DMS79 treated with DMSO at 0.1 percent for 48 hours (cell line): ENCODE data around the gene GNG10.
A peak's percentile ranks its signal among the peaks of the same experiment; 100 is the strongest.
"Not testable (repeated sequence)": the region's sequence is repeated elsewhere in the genome, so short reads cannot be mapped to it uniquely, and the experiment has no call there.

Experiments
- DNase-seq: peaks from one replicate; lab custom pipeline; 2025; lab: John Stamatoyannopoulos, UW

Gene GNG10

DNA sequence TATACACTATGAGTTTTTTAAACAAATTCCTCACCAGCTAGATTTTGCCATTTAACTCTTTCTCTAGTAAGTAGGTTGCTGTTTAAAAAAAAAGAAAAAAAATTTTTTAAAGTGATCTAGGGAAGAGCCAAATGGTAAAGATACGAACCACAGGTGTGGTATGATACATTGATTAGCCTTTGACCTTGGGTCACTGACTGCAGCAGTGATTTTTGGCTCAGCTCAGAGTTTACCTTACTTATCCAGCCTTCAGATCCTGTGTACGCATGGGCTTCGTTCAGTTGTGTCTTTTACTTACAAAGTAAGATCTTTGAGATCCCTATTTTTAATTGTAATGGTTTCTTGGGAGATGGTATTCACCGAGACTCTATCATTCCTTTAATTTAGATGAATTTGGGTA, 12.4 kb upstream of the GNG10 start:
- DNase-seq, result no peak

DNA sequence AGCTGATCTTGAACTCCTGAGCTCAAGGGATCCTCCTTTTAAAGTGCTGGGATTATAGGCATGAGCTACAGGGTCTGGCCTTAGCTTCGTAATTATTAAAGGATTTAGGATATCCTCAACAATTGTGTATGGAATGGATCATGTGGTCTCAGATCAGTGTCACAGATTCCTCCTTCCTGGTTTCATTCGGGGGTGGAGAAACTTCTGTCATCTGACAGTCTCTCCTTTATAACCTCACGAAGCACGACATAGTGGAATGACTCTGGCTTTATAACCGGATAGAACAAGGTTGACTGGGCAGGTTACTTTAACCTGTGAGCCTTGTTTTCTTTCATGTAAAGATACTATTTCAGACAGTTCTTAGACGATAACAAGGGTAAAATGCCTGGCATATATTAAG, 4.4 kb upstream of the GNG10 start:
- DNase-seq, result no peak

DNA sequence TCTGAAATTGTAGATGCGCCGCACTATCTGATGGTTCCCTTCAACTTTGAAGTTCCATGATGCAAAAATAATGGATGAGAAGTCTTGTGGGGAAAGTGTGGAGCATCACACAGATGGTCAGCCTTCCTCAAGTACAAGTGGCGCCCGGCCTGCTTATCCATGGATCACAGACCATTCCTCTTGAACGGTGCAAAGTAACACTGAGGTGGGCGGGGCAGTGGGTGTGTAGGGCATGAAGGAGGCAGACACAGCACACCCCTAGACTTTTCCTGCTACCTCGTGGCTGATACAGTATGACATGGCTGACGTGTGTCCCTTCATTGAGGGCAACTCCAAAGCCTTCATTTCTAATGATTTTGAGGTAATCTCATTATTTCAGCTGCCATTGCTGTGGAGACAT, 2.5 kb upstream of the GNG10 start:
- DNase-seq, result no peak

DNA sequence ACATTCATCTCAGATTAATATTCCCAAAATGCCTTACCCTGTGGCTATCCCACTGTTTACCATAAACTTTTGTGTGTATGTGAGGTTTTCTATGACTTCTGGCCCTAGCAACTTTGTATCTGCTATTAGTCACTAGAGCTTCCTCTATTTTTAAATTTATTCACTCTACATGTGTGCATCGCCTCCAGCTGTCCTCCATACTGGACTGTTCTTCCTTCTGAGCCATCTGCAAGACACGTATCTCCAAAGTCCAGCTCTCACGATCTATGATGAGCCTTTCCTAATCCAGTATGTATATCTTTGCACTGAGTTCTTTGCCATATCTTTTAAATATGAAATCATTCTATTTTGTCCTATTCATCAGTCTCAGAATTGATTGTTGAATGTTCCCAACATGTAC, 1.7 kb upstream of the GNG10 start:
- DNase-seq, result no peak

DNA sequence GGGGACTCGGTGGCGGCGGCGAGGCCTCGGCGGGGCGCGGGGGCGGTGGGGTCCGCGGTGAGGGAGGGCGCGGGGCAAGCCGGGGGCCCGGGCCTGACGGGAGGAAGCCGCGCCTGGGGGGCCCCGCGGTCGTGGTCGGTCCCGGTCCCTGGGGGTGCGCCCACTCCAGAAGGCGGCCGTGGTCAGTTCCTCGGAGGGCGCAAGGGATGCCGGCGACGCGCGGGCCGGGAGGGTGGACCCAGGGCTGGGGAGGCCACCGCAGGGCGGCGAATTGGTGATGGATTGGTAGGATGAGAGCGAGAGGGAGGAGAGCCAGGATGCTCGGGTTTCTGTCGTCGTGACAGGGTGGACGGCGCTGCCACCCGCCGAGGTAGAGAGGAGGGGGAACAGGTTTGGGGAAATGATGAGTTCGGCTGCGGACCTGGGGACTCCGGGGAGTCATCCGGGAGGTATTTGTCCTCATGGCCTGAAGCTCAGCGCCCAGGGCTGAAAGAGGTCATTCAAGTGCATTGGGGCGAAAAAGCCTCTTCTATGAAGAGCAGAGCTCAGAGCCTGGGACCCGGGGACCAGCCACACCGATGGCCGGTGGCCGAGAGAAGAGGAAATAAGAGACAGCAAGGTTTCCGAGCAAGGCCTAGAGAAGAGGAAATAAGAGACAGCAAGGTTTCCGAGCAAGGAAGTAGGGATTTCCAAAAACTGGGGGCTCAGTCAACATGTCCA, 557 bp downstream of the GNG10 start:
- DNase-seq, result peak; percentile 34

DNA sequence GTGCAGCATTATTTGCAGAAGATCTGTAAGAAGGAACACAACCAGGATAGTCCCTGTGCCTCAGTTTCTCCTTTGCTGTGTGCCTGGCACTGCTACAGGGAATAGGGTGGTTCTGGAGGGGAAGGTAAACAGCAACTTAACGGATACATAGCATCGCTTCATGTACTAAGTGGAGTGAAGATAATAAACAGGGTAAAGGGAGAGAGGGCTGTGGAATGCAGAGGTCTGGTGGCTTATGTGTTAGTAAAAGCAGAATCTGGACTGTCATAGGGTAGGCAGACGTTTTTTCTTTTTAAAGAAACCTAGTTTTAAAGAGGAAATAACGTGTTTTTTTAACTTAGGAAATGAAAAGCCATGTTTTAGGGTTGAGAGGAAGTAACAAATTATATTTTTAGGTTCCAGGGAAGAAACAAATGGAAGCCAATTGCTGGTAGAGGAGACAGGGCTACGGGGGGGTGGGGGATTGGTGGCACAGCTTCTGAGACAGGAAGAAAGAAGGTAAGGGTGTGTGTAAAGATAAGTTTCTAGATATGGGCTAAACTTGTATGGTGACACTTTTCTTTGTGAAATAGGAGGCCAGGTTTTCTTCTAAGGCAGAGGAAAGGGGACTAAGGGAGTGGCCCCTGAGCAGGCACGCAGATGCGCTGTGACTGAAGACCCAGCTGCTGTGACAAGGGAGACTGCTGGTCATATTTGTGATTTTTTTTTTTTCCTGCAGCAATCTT, 1.3 kb downstream of the GNG10 start:
- no peak for DNase-seq

DNA sequence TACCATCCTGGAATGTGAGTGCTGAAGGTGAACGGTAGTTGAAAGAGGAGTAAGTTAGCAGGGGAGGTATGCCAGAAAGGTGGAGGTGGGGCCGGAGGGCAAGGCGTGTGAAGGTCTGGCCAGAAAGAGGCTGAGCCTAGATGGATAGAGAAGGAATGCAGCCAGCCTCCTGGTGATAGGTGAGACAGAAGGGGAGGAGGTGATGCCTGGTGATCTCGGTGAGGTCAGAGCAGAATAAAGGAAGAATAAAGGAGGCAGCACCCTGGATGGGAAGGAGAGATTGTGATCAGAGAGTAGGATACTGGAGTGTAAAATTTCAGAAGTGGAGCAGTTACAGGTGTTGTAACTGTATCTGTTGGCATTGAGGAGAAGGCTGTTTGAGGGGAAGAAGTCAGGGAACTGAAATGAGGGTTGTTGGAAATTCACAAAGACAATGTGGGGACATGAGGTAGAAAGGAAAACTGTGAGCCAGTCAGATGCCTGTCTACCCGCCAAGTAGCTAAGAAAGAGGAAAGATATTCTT, 2.0 kb downstream of the GNG10 start:
- no peak for DNase-seq

DNA sequence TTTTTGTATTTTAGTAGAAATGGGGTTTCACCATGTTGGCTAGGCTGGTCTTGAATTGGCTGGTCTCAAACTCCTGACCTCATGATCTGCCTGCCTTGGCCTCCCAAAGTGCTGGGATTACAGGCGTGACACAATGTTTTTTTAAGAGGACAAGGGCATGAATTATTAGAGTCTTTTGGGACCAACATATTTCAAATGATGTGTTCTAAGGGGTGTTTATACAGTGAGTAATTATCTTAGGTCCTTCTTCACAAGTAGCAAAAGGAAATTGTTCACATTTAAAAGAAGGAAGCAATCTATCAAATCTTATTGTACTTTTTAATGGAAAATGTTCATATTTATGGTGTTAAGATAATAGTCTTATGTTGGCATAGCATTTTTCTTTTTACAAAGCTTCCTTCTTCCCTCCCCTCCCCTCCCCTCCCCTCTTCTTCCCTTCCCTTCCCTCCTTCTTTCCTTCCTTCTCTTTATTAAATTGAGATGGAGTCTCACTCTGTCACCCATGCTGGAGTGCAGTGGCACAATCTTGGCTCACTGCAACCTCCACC, 6.7 kb downstream of the GNG10 start:
- DNase-seq, result no peak

DNA sequence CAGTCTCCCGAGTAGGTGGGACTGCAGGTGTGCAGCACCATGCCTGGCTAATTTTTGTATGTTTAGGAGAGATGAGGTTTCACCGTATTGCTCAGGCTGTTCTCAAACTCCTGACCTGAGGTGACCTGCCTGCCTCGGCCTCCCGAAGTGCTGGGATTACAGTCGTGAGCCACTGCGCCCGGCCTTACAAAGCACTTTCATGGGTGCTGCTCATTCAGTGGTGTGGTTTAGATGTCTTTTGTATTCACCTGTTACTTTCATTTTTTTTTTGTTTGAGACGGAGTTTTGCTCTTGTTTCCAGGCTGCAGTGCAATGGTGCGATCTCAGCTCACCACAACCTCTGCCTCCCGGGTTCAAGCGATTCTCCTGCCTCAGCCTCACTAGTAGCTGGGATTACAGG, 7.2 kb downstream of the GNG10 start:
- not testable (repeated sequence) for DNase-seq

DNA sequence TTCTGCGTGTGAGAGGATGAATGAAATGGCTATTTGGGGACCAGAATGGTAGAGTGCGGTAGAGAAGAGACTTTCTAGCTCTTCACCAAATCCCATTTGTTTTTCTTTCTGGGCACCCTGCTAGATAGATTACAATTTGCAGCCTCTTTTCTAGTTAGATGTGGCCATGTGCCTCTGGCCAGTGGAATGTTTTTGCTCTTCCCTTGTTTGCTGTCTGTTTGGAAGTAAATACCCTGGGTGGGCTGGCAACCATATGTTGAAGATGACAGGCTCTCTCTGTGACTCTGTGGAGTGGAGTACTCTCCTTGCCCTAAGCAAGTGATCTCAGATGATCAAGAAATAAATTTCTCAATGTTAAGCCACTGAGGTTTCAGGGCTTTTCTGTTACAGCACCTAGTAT, 12.9 kb downstream of the GNG10 start:
- no peak for DNase-seq

DNA sequence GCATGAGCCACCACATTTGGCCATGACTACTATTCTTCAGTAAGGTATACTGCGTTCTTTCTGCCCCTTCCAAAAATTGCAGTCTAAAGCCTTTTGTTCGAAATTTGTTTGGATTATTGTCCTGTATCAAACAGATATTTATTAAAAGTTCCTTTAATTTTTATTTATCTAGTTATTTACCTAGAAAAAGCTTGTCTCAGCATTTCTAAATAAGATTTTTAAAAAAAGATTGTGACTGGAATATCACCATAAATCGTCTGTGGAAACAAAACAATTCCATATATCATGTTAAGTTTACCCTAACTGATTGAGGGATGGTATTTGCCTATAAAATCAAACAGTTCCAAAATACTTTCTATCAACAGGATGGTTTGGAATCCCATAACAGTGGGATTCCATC, 14.7 kb downstream of the GNG10 start:
- no peak for DNase-seq

DNA sequence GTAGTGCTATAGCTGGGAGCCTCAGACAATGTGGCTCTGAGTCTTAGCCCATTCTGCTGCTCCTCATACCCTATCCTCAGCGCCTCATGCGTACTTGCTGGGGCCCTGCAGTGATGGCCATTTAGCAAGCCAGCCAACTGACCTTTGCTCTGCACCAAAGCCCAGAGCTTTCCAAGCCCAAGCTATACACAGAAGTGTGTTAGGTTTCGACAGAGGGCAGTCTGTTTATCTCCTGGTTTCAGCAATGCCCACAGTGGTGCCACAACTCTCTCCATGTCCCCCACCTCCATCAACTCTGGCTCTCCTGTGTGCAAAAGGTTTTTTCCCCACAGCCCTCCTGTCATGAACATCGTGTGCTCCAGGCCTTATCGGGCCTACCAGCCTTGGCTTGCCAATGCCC, 16.9 kb downstream of the GNG10 start:
- no peak for DNase-seq

DNA sequence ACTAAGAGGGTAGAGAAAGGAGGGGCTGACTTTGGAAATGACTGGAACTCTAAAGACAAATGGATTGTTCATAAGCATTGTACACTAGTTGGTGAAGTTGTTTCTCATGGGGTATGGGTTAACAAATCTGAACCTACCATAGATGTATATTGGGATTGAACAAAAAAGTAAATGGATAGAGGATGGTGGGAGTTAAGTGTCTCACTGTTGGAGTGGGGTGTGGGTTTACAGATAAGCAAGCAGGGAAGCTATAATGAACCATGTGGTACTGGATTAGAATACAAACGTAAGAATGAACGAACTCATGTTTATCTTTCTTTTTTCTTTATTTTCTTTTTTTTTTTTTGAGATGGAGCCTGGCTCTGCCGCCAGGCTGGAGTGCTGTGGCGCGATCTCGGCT, 17.8 kb downstream of the GNG10 start:
- no peak for DNase-seq

DNA sequence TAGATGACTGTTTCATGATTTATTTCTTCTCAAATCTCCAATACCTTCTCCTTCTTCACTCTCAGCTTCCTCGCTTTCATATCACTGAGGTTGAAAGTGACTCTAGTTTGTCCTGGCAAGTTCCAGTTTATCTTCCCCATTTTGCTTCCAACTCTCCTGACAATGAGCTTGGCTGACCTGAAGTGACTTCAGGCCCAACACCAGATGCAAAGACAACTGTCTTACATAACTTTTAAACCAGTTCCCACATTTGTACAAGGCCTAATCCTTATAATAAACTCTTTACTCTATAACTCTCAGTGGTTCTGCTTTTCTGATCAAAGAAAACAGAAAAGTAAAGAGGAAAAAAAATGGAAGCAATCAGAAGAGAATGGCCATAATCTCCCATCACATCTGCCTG, 22.0 kb downstream of the GNG10 start:
- no peak for DNase-seq

DNA sequence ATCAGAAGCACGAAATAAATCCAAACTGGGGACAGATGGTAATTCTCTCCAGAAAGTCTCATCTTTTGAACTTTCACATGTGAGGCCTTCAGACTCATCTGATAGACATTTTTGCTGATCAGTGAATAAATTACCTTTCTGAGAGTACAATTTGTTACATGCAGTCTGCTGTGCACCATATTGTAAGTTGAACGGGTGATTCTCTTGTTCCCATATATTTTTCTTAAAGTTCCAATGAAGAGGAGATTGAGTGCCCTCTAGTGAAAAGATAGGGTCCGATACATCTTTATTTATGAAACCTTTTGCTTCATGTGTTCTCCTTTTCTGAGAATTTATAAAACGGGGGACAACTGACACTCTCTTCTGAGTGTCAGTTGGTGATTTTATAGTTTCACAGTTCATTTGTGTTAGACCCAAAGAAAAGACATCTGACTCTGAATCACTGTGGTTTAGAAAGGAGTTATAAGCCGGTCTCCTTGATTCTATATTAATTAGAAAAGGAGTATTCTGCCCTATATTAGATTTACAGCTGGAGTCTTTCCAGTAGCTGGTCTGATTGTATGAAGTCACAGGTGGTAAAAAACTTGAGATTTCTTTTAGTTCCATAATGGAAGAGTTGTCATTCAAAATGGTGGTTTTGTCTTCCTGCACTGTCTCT, 30.4 kb downstream of the GNG10 start:
- DNase-seq, result peak; percentile 16

DNA sequence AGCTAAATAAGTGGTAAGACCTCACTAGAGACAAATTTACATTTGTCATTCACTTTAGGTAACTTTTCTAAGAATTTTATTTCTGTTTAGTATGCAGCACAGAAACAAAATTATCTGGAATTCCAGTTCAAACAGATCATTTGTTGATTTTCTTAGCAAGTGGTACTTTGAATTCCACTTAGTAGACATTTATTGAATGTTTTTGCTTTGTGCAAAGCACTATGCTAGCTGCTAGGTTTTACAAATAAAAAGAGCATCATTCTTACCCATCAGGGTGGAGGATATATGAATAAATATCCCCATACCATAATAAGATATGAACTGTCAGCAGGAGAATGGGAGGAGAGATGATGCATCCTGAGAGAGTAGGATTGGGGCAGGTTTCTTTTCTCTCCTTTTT, 35.4 kb downstream of the GNG10 start:
- DNase-seq, result no peak

DNA sequence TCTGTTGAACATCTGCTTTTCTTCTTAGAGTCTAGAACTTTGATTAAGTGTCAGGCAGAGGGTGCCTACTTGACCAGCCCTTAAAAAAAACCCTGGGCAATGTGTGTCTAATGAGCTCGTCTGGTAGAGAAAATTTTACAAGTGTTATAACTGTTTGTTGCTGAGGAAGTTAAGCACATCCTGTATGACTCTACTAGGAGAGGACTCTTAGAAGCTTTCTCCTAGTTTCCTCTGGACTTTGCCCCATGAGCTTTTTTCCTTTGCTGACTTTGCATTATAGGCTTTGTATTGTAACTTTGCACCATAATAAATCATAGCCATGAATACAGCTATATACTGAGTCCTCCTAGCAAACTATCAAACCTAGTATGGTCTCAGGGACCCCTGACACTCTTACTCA, 39.4 kb downstream of the GNG10 start:
- DNase-seq, result no peak

DNA sequence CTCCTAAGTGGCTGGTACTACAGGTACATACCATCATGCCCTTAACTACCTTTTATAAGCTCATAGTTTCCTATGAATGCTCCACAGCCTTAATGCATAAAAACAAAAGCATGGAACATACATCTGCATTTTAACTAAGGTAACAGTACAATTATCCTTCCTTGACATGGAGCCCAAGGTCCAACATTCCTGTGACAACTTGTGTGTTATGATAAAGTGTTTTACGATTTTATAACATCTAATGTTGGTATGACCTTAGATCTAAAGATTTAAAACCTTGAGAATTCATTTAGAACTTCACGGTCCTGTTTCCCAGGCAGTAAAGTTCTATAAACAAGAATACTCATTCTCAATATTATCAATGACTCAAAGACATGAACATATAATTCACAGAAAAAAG, 43.1 kb downstream of the GNG10 start:
- DNase-seq, result no peak

DNA sequence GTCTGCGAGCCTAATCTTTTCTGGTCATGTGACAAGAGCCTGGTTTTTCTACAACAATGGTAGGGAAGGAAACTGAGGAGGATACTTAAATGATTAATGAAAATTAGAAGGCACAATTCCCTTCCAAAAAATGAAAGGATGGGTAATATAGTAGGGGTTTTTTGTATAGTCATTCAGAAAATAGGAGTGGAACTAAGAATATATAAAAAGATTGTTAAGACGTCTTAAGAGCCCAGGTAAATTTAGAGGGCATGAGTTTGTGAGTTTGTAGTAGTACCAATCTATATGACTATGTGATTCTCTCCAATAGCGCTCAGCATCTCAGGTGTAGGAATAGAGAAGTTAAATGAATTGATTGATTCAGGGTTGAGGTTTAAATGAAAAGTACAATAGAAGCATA, 50.1 kb downstream of the GNG10 start:
- no peak for DNase-seq

DNA sequence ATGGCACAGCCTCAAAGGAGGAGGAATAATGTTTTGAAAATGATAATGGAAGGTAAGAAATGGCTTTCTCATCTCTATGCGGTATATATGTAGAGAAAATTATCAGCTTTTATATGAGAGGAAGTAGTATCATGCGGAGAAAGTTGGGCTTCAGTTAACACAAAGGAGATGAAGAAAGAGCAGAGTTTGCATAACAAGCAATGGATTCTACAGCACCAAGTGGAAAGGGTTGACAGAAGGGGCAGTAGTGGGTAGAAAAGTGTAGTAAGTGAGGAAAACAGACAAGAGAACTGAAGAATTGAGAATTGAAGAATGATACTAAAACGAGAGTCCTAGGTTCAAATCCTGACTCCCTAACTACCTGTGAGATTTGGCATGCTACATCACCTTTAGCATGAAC, 51.0 kb downstream of the GNG10 start:
- DNase-seq, result no peak

DNA sequence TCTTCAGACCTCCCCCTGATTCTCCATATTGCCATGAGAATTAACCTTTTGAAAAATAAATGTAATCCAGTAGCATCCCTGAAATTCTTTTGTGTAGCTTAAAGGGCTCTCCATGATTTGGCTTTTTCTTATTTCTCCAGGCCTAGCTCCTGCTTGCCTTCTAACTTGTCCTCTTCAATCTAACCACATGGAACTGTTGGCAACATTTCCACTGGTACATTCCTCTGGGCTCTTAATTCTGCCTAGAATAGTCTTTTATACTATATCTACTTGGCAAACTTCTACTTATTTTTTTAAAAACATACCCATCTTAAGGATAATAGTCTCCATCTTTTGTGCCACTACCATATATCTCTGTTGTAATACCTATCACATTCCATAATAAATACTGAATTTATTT, 54.1 kb downstream of the GNG10 start:
- no peak for DNase-seq

DNA sequence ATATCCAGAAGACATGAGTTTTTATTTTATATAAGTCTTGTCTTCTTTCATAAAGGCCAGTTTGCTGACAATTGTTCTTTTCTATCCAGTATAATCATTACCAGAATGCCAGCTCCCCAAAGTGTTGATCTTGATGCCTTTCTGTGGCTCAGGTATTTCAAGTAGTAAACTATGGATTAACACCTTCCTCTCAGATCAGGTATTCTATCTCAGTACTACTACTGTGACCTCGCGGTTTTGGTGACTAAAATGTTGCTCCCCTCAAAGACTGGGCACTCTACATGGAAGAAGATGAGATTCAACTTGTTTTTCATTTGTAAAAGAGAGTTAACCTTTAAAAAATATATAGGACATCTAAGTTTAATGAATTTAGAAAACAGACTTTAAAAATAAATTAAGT, 58.1 kb downstream of the GNG10 start:
- no peak for DNase-seq
